HG02642 (cell line): ENCODE measurements around the gene GRIN2A.

Experiments used
- ATAC-seq: cut with Tn5 transposase; IDR thresholded peaks from one replicate; pipeline ENCODE4 v1.9.1; 2021; ENCODE audit warnings: mild to moderate bottlenecking; ENCODE audit not compliant: unreplicated experiment, poor library complexity

Gene GRIN2A

GRCh38 chr16:9980981-9981380 lies 201.2 kb downstream of the GRIN2A start:
- no peak for ATAC-seq

- ATAC-seq: no peak
Observed at GRCh38 chr16:9978160-9978725, 204.0 kb downstream of the GRIN2A start.

- ATAC-seq: no peak
Observed at GRCh38 chr16:9977333-9977897, 204.8 kb downstream of the GRIN2A start.

GRCh38 chr16:9976601-9977000 lies 205.6 kb downstream of the GRIN2A start:
- no peak for ATAC-seq

GRCh38 chr16:9971907-9972306 lies 210.3 kb downstream of the GRIN2A start:
- no peak for ATAC-seq

- ATAC-seq: no peak
Observed at GRCh38 chr16:9970796-9971195, 211.4 kb downstream of the GRIN2A start.

- no peak for ATAC-seq
Observed at GRCh38 chr16:9970244-9970643, 212.0 kb downstream of the GRIN2A start.

- no peak for ATAC-seq
Observed at GRCh38 chr16:9969580-9969979, 212.6 kb downstream of the GRIN2A start.

- ATAC-seq: no peak
Observed at GRCh38 chr16:9966569-9967157, 215.6 kb downstream of the GRIN2A start.

- no peak for ATAC-seq
Observed at GRCh38 chr16:9965079-9965478, 217.1 kb downstream of the GRIN2A start.

GRCh38 chr16:9964426-9964825 lies 217.8 kb downstream of the GRIN2A start:
- no peak for ATAC-seq

- no peak for ATAC-seq
Observed at GRCh38 chr16:9957433-9957832, 224.8 kb downstream of the GRIN2A start.

- ATAC-seq: no peak
Observed at GRCh38 chr16:9957002-9957401, 225.2 kb downstream of the GRIN2A start.

GRCh38 chr16:9955677-9956076 lies 226.6 kb downstream of the GRIN2A start:
- ATAC-seq: no peak

GRCh38 chr16:9953908-9954570 lies 228.2 kb downstream of the GRIN2A start:
- no peak for ATAC-seq

GRCh38 chr16:9950658-9951057 lies 231.6 kb downstream of the GRIN2A start:
- ATAC-seq: no peak

- ATAC-seq: no peak
Observed at GRCh38 chr16:9949396-9949795, 232.8 kb downstream of the GRIN2A start.

- ATAC-seq: no peak
Observed at GRCh38 chr16:9948933-9949332, 233.3 kb downstream of the GRIN2A start.

GRCh38 chr16:9946022-9946720 lies 236.1 kb downstream of the GRIN2A start:
- no peak for ATAC-seq

- no peak for ATAC-seq
Observed at GRCh38 chr16:9943121-9943520, 239.1 kb downstream of the GRIN2A start.

- ATAC-seq: no peak
Observed at GRCh38 chr16:9941245-9941644, 241.0 kb downstream of the GRIN2A start.
